ENCODE results near the gene GEMIN4.
A peak's percentile ranks its signal among the peaks of the same experiment; 100 is the strongest.

GEMIN4 gene

GRCh38 chr17:744937-745336 is 7.1 kb downstream of the GEMIN4 start:
- DNase-seq (ENCODE audit: extremely low read depth in 1 of 2, low read depth in 1 of 2): no peak

DNA sequence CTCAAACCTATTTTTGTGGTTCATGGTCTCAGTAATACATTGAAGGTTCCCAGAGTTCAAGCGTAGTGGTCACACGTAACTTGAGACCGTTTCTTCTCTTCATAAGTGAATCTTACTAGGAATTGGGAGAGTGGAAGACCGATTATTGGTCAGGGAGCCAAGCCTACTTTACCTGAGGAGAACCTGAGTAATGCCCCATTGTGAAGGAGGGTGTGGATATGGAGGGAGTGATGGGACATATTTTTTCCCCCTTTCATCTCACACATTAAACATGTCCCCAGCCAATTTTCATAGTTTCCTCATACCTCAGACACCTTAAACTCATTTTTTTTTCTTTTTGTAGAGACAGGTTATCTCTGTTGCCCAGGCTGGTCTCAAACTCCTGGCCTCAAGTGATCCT is 8.9 kb downstream of the GEMIN4 start:
- DNase-seq (ENCODE audit: extremely low read depth in 1 of 2, low read depth in 1 of 2): no peak

- DNase-seq (ENCODE audit: extremely low read depth in 1 of 2, low read depth in 1 of 2): no peak
Observed at GRCh38 chr17:742147-742793, 9.8 kb downstream of the GEMIN4 start.

- DNase-seq (ENCODE audit: extremely low read depth in 1 of 2, low read depth in 1 of 2): no peak
Observed at GRCh38 chr17:740240-741017, 11.6 kb downstream of the GEMIN4 start.

GRCh38 chr17:737561-738113 is 14.4 kb downstream of the GEMIN4 start:
- no peak for DNase-seq (ENCODE audit: extremely low read depth in 1 of 2, low read depth in 1 of 2)

DNA sequence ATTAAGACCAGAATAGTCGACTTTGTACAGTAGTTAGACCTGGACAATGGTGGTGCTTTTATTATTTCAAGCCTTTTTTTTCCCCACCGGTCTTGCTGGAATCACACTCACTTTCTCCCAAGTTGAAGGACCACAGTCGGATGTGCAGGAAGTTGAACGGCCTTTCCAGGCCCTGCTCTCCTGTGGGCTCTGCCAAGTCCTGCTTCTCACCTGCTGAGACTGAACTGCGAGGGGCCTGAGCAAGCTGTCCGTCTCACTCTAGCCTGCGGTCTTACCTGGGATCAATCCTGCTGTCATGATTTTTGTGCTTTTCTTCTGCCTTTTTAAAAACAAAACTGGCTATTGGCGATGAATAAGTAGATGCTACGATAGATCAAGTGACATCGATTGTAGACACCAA is 18.3 kb downstream of the GEMIN4 start:
- no peak for DNase-seq (ENCODE audit: extremely low read depth in 1 of 2, low read depth in 1 of 2)

- no peak for DNase-seq (ENCODE audit: extremely low read depth in 1 of 2, low read depth in 1 of 2)
Observed at GRCh38 chr17:732902-733720, 19.0 kb downstream of the GEMIN4 start.

DNA sequence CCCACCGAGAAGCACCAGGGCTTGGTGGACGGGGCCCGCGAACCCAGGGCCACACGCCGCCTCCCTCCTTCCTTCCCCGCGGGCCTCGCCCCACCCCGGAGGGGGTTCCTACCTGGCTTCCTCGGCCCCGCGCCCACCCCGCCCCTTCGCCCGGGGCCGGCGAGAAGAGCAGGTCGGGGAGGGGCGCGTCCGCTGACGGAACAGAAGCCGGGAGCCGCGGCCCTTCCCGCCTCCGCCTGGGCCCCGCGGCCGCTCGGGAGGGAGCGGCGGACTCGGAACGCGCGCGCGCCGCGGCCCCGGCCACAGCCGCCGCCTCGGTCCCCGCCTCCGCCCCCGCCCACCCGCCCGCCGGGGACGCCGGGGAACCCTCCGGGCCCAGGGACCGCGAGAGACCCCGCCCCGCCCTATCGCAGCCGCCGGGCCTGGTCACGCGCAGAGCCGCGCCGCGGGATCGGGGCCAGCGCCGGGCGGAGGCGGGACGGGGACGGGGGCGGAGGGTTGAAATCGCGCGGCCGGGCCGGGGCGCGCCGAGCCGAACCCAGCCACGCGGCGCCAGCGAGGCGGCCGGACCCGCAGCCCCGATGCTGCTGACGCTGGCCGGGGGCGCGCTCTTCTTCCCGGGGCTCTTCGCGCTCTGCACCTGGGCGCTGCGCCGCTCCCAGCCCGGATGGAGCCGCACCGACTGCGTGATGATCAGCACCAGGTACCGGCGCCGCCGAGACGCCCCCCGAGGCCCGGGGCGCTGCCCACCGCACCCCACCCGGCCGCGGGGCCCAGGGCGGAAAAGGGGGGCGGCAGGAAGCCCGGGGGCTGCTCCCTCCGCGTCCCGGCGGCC is 19.8 kb downstream of the GEMIN4 start, which contains the start of gene TLCD3A:
TLCD3A (plus strand) TSS at position 530 of the 835 bp plus-strand sequence; CDS start at position 582, 52 bp downstream.
- DNase-seq (ENCODE audit: extremely low read depth in 1 of 2, low read depth in 1 of 2): peak in 1 of 2 donors; percentile 30

DNA sequence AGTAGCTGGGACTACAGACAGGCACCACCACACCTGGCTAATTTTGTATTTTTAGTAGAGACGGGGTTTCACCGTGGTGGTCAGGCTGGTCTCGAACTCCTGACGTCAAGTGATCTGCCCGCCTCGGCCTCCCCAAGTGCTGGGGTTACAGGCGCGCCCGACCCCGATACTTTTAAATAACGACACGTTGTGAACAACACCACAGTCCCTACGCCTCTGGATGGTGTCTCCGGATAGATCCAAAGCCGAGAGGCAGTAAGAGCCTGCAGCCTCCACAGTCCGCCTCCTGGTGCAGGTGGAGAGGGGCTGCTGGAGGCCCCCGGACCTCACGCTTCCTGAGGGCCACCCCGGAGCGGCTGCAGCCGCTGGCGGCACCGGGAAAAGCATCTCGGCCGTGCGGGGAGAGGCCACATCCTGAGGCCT is 20.4 kb downstream of the GEMIN4 start:
- no peak for DNase-seq (ENCODE audit: extremely low read depth in 1 of 2, low read depth in 1 of 2)

GRCh38 chr17:728911-729310 is 23.2 kb downstream of the GEMIN4 start:
- DNase-seq (ENCODE audit: extremely low read depth in 1 of 2, low read depth in 1 of 2): no peak

GRCh38 chr17:726271-726919 is 25.7 kb downstream of the GEMIN4 start:
- no peak for DNase-seq (ENCODE audit: extremely low read depth in 1 of 2, low read depth in 1 of 2)

DNA sequence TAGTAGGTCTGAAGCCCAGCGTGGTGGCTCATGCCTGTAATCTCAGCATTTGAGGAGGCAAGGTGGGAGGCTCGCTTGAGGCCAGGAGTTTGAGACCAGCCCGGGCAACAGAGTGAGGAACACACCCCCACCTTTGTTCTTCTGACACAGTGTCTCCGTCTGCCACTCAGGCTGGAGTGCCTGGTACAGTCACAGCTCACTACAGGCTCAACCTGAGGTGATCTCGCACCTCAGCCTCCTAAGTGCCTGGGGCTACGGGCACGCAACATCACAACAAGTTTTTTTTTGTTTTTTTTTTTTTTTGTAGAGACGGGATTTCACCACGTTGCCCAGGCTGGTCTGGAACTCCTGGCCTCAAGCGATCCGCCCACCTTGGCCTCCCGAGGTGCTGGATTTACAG is 26.3 kb downstream of the GEMIN4 start:
- DNase-seq (ENCODE audit: extremely low read depth in 1 of 2, low read depth in 1 of 2): no peak

- DNase-seq (ENCODE audit: extremely low read depth in 1 of 2, low read depth in 1 of 2): no peak
Observed at GRCh38 chr17:725084-725483, 27.0 kb downstream of the GEMIN4 start.

DNA sequence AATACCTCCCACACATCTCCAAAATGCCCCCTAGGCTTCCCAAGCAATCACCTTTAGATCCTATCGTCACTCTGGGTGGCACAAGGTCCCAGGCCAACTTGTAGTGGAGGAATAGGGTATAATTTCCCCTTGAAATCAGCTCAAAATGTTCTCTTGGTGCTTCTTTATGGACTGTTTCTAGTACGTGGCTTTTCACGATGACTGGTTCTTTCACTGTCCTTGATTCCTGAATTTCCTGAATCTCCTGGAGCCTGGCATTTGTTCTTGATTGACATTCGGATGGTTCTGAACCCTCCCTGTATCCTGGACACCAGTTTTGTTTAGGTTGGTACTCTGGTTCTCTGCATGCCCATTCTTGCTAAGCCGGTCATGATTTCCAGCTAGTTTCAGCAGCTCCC is 30.5 kb downstream of the GEMIN4 start:
- DNase-seq (ENCODE audit: extremely low read depth in 1 of 2, low read depth in 1 of 2): no peak

DNA sequence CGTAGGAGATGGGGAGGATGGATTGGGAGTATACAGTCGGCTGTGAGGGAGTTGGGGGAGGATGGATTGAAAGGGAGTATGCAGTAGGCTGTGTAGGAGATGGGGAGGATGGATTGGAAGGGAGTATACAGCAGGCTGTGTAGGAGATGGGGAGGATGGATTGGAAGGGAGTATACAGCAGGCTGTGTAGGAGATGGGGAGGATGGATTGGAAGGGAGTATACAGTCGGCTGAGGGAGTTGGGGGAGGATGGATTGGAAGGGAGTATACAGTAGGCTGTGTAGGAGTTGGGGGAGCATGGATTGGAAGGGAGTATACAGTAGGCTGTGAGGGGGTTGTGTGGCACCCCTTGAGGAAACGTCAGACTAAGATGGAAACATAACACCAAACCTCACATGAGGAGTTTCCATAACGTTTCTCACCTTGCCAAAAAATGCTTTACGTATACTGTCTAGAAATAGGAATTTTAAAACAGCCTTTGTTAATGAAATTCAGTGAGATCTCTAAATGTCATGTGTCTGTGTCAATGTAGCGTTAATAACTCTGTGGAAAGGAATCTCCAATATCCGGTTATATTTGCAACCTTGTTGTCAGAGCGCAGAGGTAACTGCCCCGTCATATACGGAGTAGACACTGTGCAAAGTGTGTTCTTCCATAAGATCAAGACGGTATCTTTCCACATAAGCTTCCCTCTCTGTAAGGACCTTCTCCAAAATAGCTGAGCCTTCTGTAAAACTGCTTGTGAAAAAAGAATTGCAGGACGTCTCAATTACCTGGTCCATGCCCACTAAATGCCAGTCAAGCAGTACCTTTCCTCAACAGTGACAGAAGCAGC is 31.1 kb downstream of the GEMIN4 start:
- DNase-seq (ENCODE audit: extremely low read depth in 1 of 2, low read depth in 1 of 2): no peak

GRCh38 chr17:718075-718474 is 34.0 kb downstream of the GEMIN4 start:
- no peak for DNase-seq (ENCODE audit: extremely low read depth in 1 of 2, low read depth in 1 of 2)

GRCh38 chr17:708132-708531 is 43.9 kb downstream of the GEMIN4 start:
- DNase-seq (ENCODE audit: extremely low read depth in 1 of 2, low read depth in 1 of 2): no peak

DNA sequence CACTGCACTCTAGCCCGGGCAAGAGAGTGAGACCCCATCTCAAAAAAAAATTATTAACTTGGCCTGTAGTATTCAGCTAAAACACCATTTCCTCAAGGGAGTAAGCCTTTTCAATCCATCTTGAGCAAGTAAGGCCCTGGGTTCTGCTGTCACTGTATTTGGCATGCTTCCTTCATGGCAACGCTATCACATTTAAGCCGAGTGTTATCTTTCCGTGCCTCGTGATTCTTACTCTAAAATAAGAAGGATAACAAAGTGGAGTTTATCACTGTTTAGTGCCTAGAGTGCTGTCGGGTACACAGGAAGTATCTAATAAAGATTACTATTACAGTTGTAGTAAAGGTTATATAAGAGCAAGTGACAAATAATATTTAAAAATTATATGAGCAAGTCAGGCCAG is 46.2 kb downstream of the GEMIN4 start:
- DNase-seq (ENCODE audit: extremely low read depth in 1 of 2, low read depth in 1 of 2): no peak

DNA sequence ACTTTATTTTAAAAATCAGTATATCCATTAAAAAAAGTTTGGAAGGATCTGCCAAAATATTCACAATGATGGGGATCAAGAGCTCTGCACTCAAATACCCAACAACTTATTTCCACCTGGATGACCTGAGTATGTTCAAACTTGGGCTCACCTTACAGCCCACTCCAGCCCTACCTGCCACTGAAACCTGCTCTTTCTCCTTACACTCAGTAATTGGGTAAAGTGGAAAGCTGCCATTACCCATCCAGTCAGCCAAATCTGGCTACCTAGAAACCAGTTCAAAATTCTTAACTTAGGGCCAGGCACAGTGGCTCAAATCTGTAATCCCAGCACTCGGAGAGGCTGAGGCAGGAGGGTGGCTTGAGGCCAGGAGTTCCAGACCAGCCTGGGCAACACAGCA is 47.1 kb downstream of the GEMIN4 start:
- no peak for DNase-seq (ENCODE audit: extremely low read depth in 1 of 2, low read depth in 1 of 2)
